ENCODE measurements around the gene ABHD17C.

Gene ABHD17C

DNA sequence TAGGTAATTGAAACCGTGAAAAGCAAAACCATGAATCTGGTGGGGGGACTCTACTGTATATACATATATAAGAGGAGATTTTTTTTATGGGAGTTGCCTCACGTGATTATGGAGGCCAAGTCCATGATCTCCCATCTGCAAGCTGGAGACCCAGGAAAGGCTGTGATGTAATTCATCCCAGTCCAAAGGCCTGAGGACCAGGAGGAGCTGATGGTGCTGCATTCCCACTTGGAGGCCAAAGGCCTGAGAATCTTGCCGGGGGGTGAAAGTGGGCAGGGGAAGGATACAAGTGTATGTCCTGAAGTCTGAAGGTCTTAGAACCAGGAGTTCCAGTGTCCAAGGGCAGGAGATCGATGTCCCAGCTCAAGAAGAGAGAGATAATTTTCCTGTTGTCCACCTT lies 47.0 kb downstream of the ABHD17C start:
- no peak overlapping the region for H3K4me2 ChIP-seq (ENCODE audit: low read depth, low read length)
- no peak overlapping the region for H3K9ac ChIP-seq (ENCODE audit: low read length)
- no peaks in the 10 kb centered on the region for H4K20me1 ChIP-seq (ENCODE audit: insufficient read depth, low read length)
- no peak overlapping the region for H3K4me3 ChIP-seq (ENCODE audit: low read length)
- no peaks in the 10 kb centered on the region for H3K27me3 ChIP-seq (replicated peaks; ENCODE audit: insufficient read depth, low read length)
- no peaks in the 10 kb centered on the region for H3F3A ChIP-seq (ENCODE audit: insufficient read depth, low read length)
- no peaks in the 10 kb centered on the region for H3K36me3 ChIP-seq (replicated peaks; ENCODE audit: insufficient read depth, low read length)
- 0 out of 2 replicates have a peak, but pooled peaks cover 7% of the 10 kb centered on the region for H3K79me2 ChIP-seq (ENCODE audit: low read length)
- no peak overlapping the region for H3K27ac ChIP-seq (ENCODE audit: low read length)
- TF ChIP-seq, protein P1, sequence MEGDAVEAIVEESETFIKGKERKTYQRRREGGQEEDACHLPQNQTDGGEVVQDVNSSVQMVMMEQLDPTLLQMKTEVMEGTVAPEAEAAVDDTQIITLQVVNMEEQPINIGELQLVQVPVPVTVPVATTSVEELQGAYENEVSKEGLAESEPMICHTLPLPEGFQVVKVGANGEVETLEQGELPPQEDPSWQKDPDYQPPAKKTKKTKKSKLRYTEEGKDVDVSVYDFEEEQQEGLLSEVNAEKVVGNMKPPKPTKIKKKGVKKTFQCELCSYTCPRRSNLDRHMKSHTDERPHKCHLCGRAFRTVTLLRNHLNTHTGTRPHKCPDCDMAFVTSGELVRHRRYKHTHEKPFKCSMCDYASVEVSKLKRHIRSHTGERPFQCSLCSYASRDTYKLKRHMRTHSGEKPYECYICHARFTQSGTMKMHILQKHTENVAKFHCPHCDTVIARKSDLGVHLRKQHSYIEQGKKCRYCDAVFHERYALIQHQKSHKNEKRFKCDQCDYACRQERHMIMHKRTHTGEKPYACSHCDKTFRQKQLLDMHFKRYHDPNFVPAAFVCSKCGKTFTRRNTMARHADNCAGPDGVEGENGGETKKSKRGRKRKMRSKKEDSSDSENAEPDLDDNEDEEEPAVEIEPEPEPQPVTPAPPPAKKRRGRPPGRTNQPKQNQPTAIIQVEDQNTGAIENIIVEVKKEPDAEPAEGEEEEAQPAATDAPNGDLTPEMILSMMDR (IDR thresholded peaks at IDR 0.05; ENCODE audit: low read length) = no peak
- TF ChIP-seq EZH2 (optimal IDR thresholded peaks at IDR 0.05; ENCODE audit: low read depth, low read length) (no peak), EZH2phosphoT487 (IDR thresholded peaks at IDR 0.05; ENCODE audit: low read length) (no peak)
- no peak for DNase-seq
- H2AFZ ChIP-seq (ENCODE audit: low read length) = no peak overlapping the region
- no peaks in the 10 kb centered on the region for H3K9me2 ChIP-seq (replicated peaks; ENCODE audit: insufficient read depth, low read length)
- H3K4me1 ChIP-seq (ENCODE audit: low read length) = no peaks in the 10 kb centered on the region
- no peaks in the 10 kb centered on the region for H3K9me3 ChIP-seq (replicated peaks; ENCODE audit: insufficient read depth, low read length)

- H3K4me3 ChIP-seq (ENCODE audit: low read length) = no peak overlapping the region
- TF ChIP-seq EZH2 (optimal IDR thresholded peaks at IDR 0.05; ENCODE audit: low read depth, low read length) = no peak
- H3K9me3 ChIP-seq (replicated peaks; ENCODE audit: insufficient read depth, low read length) = no peaks in the 10 kb centered on the region
- H3K79me2 ChIP-seq (ENCODE audit: low read length) = 0 out of 2 replicates have a peak, but pooled peaks cover 11% of the 10 kb centered on the region
- H4K20me1 ChIP-seq (ENCODE audit: insufficient read depth, low read length) = no peaks in the 10 kb centered on the region
- H3K27ac ChIP-seq (ENCODE audit: low read length) = no peak overlapping the region
- H3K36me3 ChIP-seq (replicated peaks; ENCODE audit: insufficient read depth, low read length) = no peaks in the 10 kb centered on the region
- no peak overlapping the region for H3K9ac ChIP-seq (ENCODE audit: low read length)
- no peak overlapping the region for H3K4me2 ChIP-seq (ENCODE audit: low read depth, low read length)
- no peaks in the 10 kb centered on the region for H3K27me3 ChIP-seq (replicated peaks; ENCODE audit: insufficient read depth, low read length)
- no peaks in the 10 kb centered on the region for H3K9me2 ChIP-seq (replicated peaks; ENCODE audit: insufficient read depth, low read length)
- DNase-seq = no peak
- H3K4me1 ChIP-seq (ENCODE audit: low read length) = no peaks in the 10 kb centered on the region
- H3F3A ChIP-seq (ENCODE audit: insufficient read depth, low read length) = no peaks in the 10 kb centered on the region
- H2AFZ ChIP-seq (ENCODE audit: low read length) = no peak overlapping the region
Observed at GRCh38 chr15:80743189-80743833, 48.2 kb downstream of the ABHD17C start.

- H3K4me2 ChIP-seq (ENCODE audit: low read depth, low read length) = no peak overlapping the region
- no peaks in the 10 kb centered on the region for H3K9me3 ChIP-seq (replicated peaks; ENCODE audit: insufficient read depth, low read length)
- H3K27me3 ChIP-seq (replicated peaks; ENCODE audit: insufficient read depth, low read length) = no peaks in the 10 kb centered on the region
- no peaks in the 10 kb centered on the region for H4K20me1 ChIP-seq (ENCODE audit: insufficient read depth, low read length)
- no peaks in the 10 kb centered on the region for H3K9me2 ChIP-seq (replicated peaks; ENCODE audit: insufficient read depth, low read length)
- no peak for DNase-seq
- TF ChIP-seq EZH2phosphoT487 (IDR thresholded peaks at IDR 0.05; ENCODE audit: low read length) = no peak
- TF ChIP-seq, protein P1 (IDR thresholded peaks at IDR 0.05; ENCODE audit: low read length) = no peak
- no peaks in the 10 kb centered on the region for H3F3A ChIP-seq (ENCODE audit: insufficient read depth, low read length)
- no peaks in the 10 kb centered on the region for H3K4me1 ChIP-seq (ENCODE audit: low read length)
- no peak overlapping the region for H3K4me3 ChIP-seq (ENCODE audit: low read length)
- H2AFZ ChIP-seq (ENCODE audit: low read length) = no peak overlapping the region
- H3K9ac ChIP-seq (ENCODE audit: low read length) = no peak overlapping the region
- H3K36me3 ChIP-seq (replicated peaks; ENCODE audit: insufficient read depth, low read length) = no peaks in the 10 kb centered on the region
- no peak overlapping the region for H3K27ac ChIP-seq (ENCODE audit: low read length)
- H3K79me2 ChIP-seq (ENCODE audit: low read length) = 0 out of 2 replicates have a peak, but pooled peaks cover 11% of the 10 kb centered on the region
Observed at GRCh38 chr15:80744415-80744814, 49.3 kb downstream of the ABHD17C start.

DNA sequence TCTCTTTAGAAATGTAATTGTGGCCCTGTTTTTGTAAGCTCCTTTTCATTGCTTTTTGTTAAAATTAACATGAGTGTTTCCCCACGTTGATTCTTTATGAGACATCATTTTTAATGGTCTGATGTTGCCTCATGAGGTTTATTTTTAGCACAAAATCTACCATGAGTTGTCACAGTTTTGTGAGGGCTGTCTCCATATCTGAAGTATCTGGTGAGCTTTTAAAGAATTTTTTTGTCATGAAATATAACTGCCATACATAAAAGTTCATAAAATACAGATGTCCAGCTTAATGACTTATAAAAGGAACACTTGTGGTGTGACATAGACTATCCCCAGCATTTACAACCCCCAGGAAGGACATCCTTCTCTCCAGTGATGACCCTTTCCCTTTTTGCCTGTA lies 49.7 kb downstream of the ABHD17C start:
- Histone ChIP-seq H2AFZ (ENCODE audit: low read length) (no peak overlapping the region), H3K36me3 (replicated peaks; ENCODE audit: insufficient read depth, low read length) (no peaks in the 10 kb centered on the region), H3K79me2 (ENCODE audit: low read length) (0 out of 2 replicates have a peak, but pooled peaks cover 11% of the 10 kb centered on the region), H4K20me1 (ENCODE audit: insufficient read depth, low read length) (no peaks in the 10 kb centered on the region), H3K9me2 (replicated peaks; ENCODE audit: insufficient read depth, low read length) (no peaks in the 10 kb centered on the region), H3K9me3 (replicated peaks; ENCODE audit: insufficient read depth, low read length) (no peaks in the 10 kb centered on the region), H3F3A (ENCODE audit: insufficient read depth, low read length) (no peaks in the 10 kb centered on the region), H3K27ac (ENCODE audit: low read length) (no peak overlapping the region), H3K4me3 (ENCODE audit: low read length) (no peak overlapping the region), H3K4me2 (ENCODE audit: low read depth, low read length) (no peak overlapping the region), H3K4me1 (ENCODE audit: low read length) (no peaks in the 10 kb centered on the region), H3K9ac (ENCODE audit: low read length) (no peak overlapping the region), H3K27me3 (replicated peaks; ENCODE audit: insufficient read depth, low read length) (no peaks in the 10 kb centered on the region)
- no peak for DNase-seq
- TF ChIP-seq, protein P1 (IDR thresholded peaks at IDR 0.05; ENCODE audit: low read length) = no peak
- TF ChIP-seq EZH2 (optimal IDR thresholded peaks at IDR 0.05; ENCODE audit: low read depth, low read length) = no peak
- TF ChIP-seq EZH2phosphoT487 (IDR thresholded peaks at IDR 0.05; ENCODE audit: low read length) = no peak

Measured in MM.1S (cell line).